ENCODE data around the gene OBSCN.

- no peak for TF ChIP-seq POLR2AphosphoS2 (IDR thresholded peaks at IDR 0.05; ENCODE audit: low read depth, low read length)
- TF ChIP-seq, protein P1, sequence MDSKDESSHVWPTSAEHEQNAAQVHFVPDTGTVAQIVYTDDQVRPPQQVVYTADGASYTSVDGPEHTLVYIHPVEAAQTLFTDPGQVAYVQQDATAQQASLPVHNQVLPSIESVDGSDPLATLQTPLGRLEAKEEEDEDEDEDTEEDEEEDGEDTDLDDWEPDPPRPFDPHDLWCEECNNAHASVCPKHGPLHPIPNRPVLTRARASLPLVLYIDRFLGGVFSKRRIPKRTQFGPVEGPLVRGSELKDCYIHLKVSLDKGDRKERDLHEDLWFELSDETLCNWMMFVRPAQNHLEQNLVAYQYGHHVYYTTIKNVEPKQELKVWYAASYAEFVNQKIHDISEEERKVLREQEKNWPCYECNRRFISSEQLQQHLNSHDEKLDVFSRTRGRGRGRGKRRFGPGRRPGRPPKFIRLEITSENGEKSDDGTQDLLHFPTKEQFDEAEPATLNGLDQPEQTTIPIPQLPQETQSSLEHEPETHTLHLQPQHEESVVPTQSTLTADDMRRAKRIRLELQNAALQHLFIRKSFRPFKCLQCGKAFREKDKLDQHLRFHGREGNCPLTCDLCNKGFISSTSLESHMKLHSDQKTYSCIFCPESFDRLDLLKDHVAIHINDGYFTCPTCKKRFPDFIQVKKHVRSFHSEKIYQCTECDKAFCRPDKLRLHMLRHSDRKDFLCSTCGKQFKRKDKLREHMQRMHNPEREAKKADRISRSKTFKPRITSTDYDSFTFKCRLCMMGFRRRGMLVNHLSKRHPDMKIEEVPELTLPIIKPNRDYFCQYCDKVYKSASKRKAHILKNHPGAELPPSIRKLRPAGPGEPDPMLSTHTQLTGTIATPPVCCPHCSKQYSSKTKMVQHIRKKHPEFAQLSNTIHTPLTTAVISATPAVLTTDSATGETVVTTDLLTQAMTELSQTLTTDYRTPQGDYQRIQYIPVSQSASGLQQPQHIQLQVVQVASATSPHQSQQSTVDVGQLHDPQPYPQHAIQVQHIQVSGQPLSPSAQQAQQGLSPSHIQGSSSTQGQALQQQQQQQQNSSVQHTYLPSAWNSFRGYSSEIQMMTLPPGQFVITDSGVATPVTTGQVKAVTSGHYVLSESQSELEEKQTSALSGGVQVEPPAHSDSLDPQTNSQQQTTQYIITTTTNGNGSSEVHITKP (CRISPR knock-in tag; IDR thresholded peaks at IDR 0.05; ENCODE audit: low read depth) = no peak
- no peak for TF ChIP-seq ZNF652 (CRISPR knock-in tag; IDR thresholded peaks at IDR 0.05; ENCODE audit: borderline replicate concordance, low read depth)
- no peak for TF ChIP-seq DMTF1 (CRISPR knock-in tag; IDR thresholded peaks at IDR 0.05)
- no peak for TF ChIP-seq FOXO1 (CRISPR knock-in tag; IDR thresholded peaks at IDR 0.05)
- TF ChIP-seq MYC (CRISPR knock-in tag; IDR thresholded peaks at IDR 0.05; ENCODE audit: borderline replicate concordance) = no peak
- no peak for TF ChIP-seq TCF7L2 (IDR thresholded peaks at IDR 0.05; ENCODE audit: low read depth, low read length)
Observed at GRCh38 chr1:228398741-228399461, 191.1 kb downstream of the OBSCN start.
